Measurements from ENCODE around the gene GAGE12J. TPM values are rescaled to one million over a fixed set of nuclear protein-coding genes. Genes with fewer than 3 reads are reported as not detected.
"Not testable (repeated sequence)": the region's sequence is repeated elsewhere in the genome, so short reads cannot be mapped to it uniquely, and the experiment has no call there.

The GAGE12J gene, protein sequence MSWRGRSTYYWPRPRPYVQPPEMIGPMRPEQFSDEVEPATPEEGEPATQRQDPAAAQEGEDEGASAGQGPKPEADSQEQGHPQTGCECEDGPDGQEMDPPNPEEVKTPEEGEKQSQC
- not detected for total RNA-seq

DNA sequence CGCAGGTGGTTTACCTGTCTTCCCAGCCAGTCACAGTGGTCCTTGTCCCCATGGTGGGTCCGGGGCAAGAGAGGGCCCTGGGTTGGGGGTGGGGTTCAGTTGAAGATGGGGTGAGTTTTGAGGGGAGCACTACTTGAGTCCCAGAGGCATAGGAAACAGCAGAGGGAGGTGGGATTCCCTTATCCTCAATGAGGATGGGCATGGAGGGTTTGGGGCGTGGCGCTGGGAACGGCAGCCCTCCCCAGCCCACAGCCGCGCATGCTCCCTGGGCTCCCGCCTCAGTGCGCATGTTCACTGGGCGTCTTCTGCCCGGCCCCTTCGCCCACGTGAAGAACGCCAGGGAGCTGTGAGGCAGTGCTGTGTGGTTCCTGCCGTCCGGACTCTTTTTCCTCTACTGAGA is at the start of gene GAGE12J:
Gene GAGE12J (plus strand): TSS at position 301 of the 400 bp plus-strand sequence. CDS start 1,157 bp downstream, outside the sequence.
- TF ChIP-seq, protein P1, sequence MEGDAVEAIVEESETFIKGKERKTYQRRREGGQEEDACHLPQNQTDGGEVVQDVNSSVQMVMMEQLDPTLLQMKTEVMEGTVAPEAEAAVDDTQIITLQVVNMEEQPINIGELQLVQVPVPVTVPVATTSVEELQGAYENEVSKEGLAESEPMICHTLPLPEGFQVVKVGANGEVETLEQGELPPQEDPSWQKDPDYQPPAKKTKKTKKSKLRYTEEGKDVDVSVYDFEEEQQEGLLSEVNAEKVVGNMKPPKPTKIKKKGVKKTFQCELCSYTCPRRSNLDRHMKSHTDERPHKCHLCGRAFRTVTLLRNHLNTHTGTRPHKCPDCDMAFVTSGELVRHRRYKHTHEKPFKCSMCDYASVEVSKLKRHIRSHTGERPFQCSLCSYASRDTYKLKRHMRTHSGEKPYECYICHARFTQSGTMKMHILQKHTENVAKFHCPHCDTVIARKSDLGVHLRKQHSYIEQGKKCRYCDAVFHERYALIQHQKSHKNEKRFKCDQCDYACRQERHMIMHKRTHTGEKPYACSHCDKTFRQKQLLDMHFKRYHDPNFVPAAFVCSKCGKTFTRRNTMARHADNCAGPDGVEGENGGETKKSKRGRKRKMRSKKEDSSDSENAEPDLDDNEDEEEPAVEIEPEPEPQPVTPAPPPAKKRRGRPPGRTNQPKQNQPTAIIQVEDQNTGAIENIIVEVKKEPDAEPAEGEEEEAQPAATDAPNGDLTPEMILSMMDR (IDR thresholded peaks at IDR 0.05; ENCODE audit: low read depth) = not testable (repeated sequence)

DNA sequence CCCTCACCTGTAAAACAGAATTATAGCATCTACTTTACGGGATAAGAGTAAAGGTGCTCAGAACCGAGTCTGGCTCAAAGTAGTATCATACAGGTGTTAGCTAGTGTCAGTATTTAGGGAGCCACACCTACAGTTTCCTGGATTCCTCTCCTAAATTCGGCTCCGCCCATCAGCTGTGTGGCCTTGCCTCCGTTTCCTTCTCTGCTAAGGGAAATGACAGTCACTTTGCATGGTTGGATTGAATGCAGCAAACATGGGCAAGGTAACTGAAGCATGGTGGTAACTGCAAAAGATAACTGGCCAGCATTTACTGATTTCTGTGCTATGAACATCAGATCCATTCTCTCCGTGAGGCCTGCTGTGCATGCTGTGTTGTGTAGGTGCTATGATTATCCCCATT is 49.4 kb upstream of the GAGE12J start:
- TF ChIP-seq, protein P1 (IDR thresholded peaks at IDR 0.05; ENCODE audit: low read depth) = no peak

DNA sequence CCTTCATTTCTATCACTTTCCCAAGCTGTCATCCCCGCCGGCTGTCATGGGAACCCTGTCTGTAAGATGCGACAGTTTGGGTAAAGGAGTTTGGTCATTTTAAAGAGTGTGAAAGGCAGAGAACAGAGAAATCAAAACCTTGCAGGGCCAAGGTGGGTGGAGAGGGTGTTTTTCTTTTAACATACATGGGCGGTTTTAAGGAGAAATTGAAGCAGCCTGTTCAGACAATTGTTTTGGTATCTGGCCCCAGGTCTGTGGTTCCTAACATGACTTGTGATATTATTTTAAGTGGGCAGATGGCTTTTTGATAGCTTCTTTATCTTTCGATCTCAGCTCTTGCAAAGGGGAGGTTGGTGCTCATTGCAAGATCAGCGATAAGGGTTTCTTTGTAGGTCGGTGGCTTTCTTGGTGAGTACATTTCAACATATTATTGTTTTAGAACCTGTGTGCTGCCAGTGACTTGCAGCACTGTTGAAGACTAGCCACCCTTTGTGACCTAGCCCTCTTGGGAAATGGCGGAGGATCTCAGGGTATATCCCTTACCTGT is 48.6 kb upstream of the GAGE12J start:
- TF ChIP-seq, protein P1 (IDR thresholded peaks at IDR 0.05; ENCODE audit: low read depth) = no peak

DNA sequence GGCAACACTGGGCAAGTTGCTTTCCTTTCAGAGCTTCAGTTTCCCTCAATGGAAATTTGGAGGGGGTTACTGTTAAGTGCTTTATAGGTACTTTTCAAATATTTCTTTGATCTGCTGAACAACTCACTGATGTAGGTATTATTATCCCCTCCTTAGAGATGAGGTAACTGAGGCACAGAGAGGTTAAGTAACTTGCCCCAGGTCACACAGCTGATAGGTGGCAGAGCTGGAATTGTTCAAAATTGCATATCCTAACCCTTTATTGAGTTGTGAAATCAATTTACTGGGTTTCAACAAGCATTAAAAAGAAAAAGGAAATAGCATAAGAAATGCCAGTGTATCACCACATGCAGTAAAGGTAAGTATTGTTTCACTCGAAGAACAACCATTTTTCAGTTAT is 45.6 kb upstream of the GAGE12J start:
- TF ChIP-seq, protein P1 (IDR thresholded peaks at IDR 0.05; ENCODE audit: low read depth) = no peak

DNA sequence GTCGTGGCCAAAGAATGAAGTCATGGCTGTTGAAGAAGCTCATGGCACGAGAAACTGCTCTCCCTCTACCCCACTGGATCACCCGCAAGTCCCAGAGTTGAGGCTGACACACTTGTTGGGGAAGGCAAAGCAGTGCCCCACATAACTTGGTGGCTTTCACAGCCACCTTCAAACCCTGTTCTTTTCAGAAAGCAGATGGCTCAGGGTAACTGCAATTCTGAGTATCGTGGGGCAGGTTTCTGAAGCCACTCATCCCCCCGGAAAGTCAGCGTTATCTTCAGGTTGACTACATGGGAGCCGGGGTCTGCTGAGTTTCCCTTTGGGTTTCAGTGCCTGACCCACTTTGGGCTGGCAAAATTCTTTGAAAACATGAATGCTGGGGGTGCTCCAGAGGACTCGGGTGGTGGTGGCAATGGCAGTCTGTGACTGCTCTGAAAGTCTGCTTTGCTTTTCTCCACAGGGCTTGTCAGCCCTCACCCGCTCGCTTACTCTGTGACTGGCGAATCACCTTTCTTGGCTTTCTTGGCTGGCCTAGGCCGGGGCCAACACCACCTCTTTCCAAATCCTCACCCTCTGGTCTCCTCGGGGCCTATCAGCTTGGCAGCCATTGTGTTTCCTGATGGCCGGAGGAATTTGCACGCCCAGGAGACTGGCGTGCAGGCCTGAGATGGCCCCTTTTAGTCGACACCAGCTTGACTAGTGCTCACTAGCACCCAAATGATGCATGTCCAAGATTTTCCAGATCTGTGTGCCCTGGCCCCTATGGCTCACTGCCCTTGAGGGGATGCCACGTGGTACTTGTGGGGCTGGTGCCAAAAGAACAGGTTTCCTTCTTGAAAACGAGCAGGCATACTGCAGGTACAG is 44.9 kb upstream of the GAGE12J start:
- TF ChIP-seq, protein P1 (IDR thresholded peaks at IDR 0.05; ENCODE audit: low read depth) = no peak

DNA sequence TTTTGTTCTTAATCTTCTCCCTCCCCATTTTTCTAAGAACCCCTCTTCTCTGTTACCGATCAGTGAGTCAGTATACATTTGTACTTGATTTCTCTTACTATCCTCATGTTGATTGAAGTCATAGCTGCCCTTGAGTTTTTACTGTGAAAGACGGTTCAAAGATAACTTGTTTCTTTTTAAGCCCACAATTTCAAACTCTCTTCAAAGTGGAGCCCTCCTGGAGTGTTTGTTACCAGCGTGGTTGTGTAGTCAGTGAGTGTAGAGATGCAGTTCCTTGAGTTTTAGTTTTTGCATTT is 44.4 kb upstream of the GAGE12J start:
- TF ChIP-seq, protein P1 (IDR thresholded peaks at IDR 0.05; ENCODE audit: low read depth) = no peak

DNA sequence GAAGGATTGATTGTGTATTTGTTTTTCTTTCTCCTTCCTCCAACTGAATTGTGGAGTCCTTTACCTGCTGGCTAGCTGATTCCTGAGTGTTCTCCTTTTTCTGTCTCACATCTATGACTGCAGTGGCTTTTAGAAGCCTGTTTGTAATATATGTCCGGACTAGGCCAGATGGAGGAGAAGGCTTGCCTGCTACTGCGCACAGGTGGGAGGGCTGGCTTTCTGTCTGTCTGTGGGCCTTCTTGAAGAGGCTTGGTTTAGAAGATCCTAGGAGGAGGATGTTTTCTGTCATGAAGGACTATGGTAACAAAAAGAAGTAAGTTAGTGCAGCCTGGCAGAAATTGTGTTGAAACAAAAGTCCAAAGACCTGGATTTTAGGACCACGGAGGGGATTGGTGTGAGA is 43.8 kb upstream of the GAGE12J start:
- TF ChIP-seq, protein P1 (IDR thresholded peaks at IDR 0.05; ENCODE audit: low read depth) = no peak
